ENCODE results near the gene ATP6V0E2. TPM values are rescaled to one million over a fixed set of nuclear protein-coding genes. Genes with fewer than 3 reads are reported as not detected.

Gene ATP6V0E2
- total RNA-seq, 1 experiment from 2014 or later, result 25.5 TPM

- ATAC-seq, result no peak
- no peaks in the 10 kb centered on the region for H3K9me2 ChIP-seq (ENCODE audit: insufficient read depth)
- H3K79me2 ChIP-seq (ENCODE audit: insufficient read depth, low read length), result peaks cover 9% of the 10 kb centered on the region; the same call in 1 of the 2 replicates
- intact Hi-C loops (cut with micrococcal nuclease), result loop anchor here (2.0 kb wide), 1 partner anchor 35 kb away; the partner anchor contains the start of gene ATP6V0E2
- ChIA-PET POLR2A (interaction anchor here (0.8 to 1.7 kb wide), 4 partner anchors 11 to 34 kb away, joined by 3 to 4 read pairs (median 4); no protein-coding TSS in a partner anchor), RAD21 (ENCODE audit: low non-redundant PET in 1 of 2, low total read pairs in 2 of 2, uncharacterized antibody in 2 of 2, unreplicated experiment in 2 of 2) (interaction anchor here in 1 of 2 experiments (0.9 kb wide), 1 partner anchor 17 kb away, joined by 3 read pairs; no protein-coding TSS in a partner anchor), CTCF (interaction anchor here (0.7 to 1.0 kb wide), 3 partner anchors 12 to 31 kb away, joined by 3 to 4 read pairs (median 3); no protein-coding TSS in a partner anchor)
- no peak; the same call in 1 of the 2 replicates for TF ChIP-seq MAX (IDR thresholded peaks at IDR 0.05)
- TF ChIP-seq SP1 (IDR thresholded peaks at IDR 0.05; ENCODE audit: low read depth), result no peak
- no peak for TF ChIP-seq CEBPB (IDR thresholded peaks at IDR 0.05; ENCODE audit: low read depth)
- peak; percentile 70 for TF ChIP-seq TCF7L2 (IDR thresholded peaks at IDR 0.05; ENCODE audit: borderline replicate concordance, extremely low read depth, insufficient read depth, insufficient read length)
- H3K9me3 ChIP-seq (ENCODE audit: control insufficient read depth in 1 of 2, insufficient read depth in 1 of 2, low read depth in 1 of 2, low read length in 2 of 2), result no peaks in the 10 kb centered on the region
- H3K4me1 ChIP-seq (ENCODE audit: control insufficient read depth in 1 of 2, insufficient read depth in 2 of 2, low read length in 2 of 2), result peaks cover 10 to 17% of the 10 kb centered on the region in 2 experiments; a peak in 3 of 4 replicates
- DNase-seq (ENCODE audit: low read depth, low spot score), result no peak
- H3K9ac ChIP-seq (ENCODE audit: low read length), result no peak overlapping the region
- no peaks in the 10 kb centered on the region for H4K20me1 ChIP-seq (ENCODE audit: insufficient read depth)
- peak overlapping the region; percentile 100 for H2AFZ ChIP-seq (ENCODE audit: low read depth, low read length, poor library complexity, severe bottlenecking)
- no peaks in the 10 kb centered on the region for H3K36me3 ChIP-seq (ENCODE audit: control insufficient read depth in 1 of 2, insufficient read depth in 2 of 2, low read length in 2 of 2)
- peak overlapping the region; percentile 48 for H3K4me2 ChIP-seq (ENCODE audit: low read length)
- no peaks in the 10 kb centered on the region for H3K27me3 ChIP-seq (ENCODE audit: insufficient read depth, low read length)
- peak overlapping the region in 1 of 2 experiments; percentile 7; a peak in 2 of 4 replicates for H3K4me3 ChIP-seq (replicated peaks in 1 of 2; ENCODE audit: low read depth in 1 of 2, low read length in 2 of 2)
- BruUV-seq (replicated peaks), result no TSS peak
- no peak overlapping the region for H3K27ac ChIP-seq (ENCODE audit: low read depth, low read length)
These were observed 36.1 kb upstream of the ATP6V0E2 start for GRCh38 chr7:149837564-149838223.

- no TSS peak for BruUV-seq (replicated peaks)
- intact Hi-C loops (cut with micrococcal nuclease), result loop anchor here (2.0 kb wide), 1 partner anchor 34 kb away; the partner anchor contains the start of gene ATP6V0E2
- peak within 1 kb of the TSS; percentile 100 for H2AFZ ChIP-seq (ENCODE audit: low read depth, low read length, poor library complexity, severe bottlenecking)
- no peaks in the 10 kb centered on the region for H3K9me3 ChIP-seq (ENCODE audit: control insufficient read depth in 1 of 2, insufficient read depth in 1 of 2, low read depth in 1 of 2, low read length in 2 of 2)
- DNase-seq (ENCODE audit: low read depth, low spot score), result peak; percentile 97
- H3K27ac ChIP-seq (ENCODE audit: low read depth, low read length), result peak within 1 kb of the TSS; percentile 84
- no peaks in the 10 kb centered on the region for H4K20me1 ChIP-seq (ENCODE audit: insufficient read depth)
- H3K36me3 ChIP-seq (ENCODE audit: control insufficient read depth in 1 of 2, insufficient read depth in 2 of 2, low read length in 2 of 2), result no peaks in the 10 kb centered on the region
- peak; percentile 95 for ATAC-seq
- H3K4me2 ChIP-seq (ENCODE audit: low read length), result peak within 1 kb of the TSS; percentile 92
- peak within 1 kb of the TSS; percentile 87 to 89 for H3K4me3 ChIP-seq (replicated peaks in 1 of 2; ENCODE audit: low read depth in 1 of 2, low read length in 2 of 2)
- peaks cover 10 to 17% of the 10 kb centered on the region in 2 experiments; a peak in 3 of 4 replicates for H3K4me1 ChIP-seq (ENCODE audit: control insufficient read depth in 1 of 2, insufficient read depth in 2 of 2, low read length in 2 of 2)
- POLR2A ChIA-PET, result interaction anchor here (0.8 to 1.7 kb wide), 5 partner anchors 11 to 33 kb away, joined by 3 to 4 read pairs (median 4); no protein-coding TSS in a partner anchor
- TF ChIP-seq POLR2A (IDR thresholded peaks at IDR 0.05; ENCODE audit: borderline replicate concordance, extremely low read depth, insufficient read depth, insufficient read length) (peak; percentile 59), MAX (IDR thresholded peaks at IDR 0.05) (peak; percentile 70; the same call in 1 of the 2 replicates), YY1 (IDR thresholded peaks at IDR 0.05; ENCODE audit: extremely low read depth, insufficient replicate concordance, low read depth, low read length) (peak; percentile 71), ZBTB33 (IDR thresholded peaks at IDR 0.05; ENCODE audit: extremely low read depth, insufficient replicate concordance, low read length) (peak; percentile 54), POLR2AphosphoS5 (IDR thresholded peaks at IDR 0.05; ENCODE audit: low read depth, low read length) (peak; percentile 92), SP1 (IDR thresholded peaks at IDR 0.05; ENCODE audit: low read depth) (peak; percentile 77), ZFX (IDR thresholded peaks at IDR 0.05) (peak; percentile 96), CEBPB (IDR thresholded peaks at IDR 0.05; ENCODE audit: low read depth) (no peak), TCF7L2 (IDR thresholded peaks at IDR 0.05; ENCODE audit: borderline replicate concordance, extremely low read depth, insufficient read depth, insufficient read length) (peak; percentile 6), JUND (IDR thresholded peaks at IDR 0.05) (no peak), FOSL1 (IDR thresholded peaks at IDR 0.05; ENCODE audit: low read depth) (no peak), CBX3 (IDR thresholded peaks at IDR 0.05; ENCODE audit: low read depth) (no peak; the same call in 1 of the 2 replicates), EGR1 (IDR thresholded peaks at IDR 0.05; ENCODE audit: low read depth) (no peak)
- CTCF ChIA-PET, result interaction anchor here (0.7 to 1.0 kb wide), 4 partner anchors 11 to 32 kb away, joined by 3 to 4 read pairs (median 4); no protein-coding TSS in a partner anchor
- H3K79me2 ChIP-seq (ENCODE audit: insufficient read depth, low read length), result peaks cover 9% of the 10 kb centered on the region; the same call in 1 of the 2 replicates
- H3K9ac ChIP-seq (ENCODE audit: low read length), result peak within 1 kb of the TSS; percentile 71
- RAD21 ChIA-PET (ENCODE audit: low non-redundant PET in 1 of 2, low total read pairs in 2 of 2, uncharacterized antibody in 2 of 2, unreplicated experiment in 2 of 2), result interaction anchor here in 1 of 2 experiments (0.9 kb wide), 1 partner anchor 16 kb away, joined by 3 read pairs; no protein-coding TSS in a partner anchor
- no peaks in the 10 kb centered on the region for H3K9me2 ChIP-seq (ENCODE audit: insufficient read depth)
- H3K27me3 ChIP-seq (ENCODE audit: insufficient read depth, low read length), result no peaks in the 10 kb centered on the region
These were observed 35.4 kb upstream of the ATP6V0E2 start, which contains the start of gene ZNF862 for GRCh38 chr7:149838224-149838991. Gene ZNF862 (plus strand): TSS chr7:149838375. CDS start chr7:149838612, 237 bp downstream.
